ENCODE data around the gene ELL3.
"Not testable (repeated sequence)": the region's sequence is repeated elsewhere in the genome, so short reads cannot be mapped to it uniquely, and the experiment has no call there.

GRCh38 chr15:43746245-43746902 lies 30.4 kb downstream of the ELL3 start, which contains the start of gene PDIA3:
- not testable (repeated sequence) for TF ChIP-seq CTCF (IDR thresholded peaks at IDR 0.05); ZFX (IDR thresholded peaks at IDR 0.05; ENCODE audit: borderline replicate concordance)
